ENCODE measurements around the gene SPINT2.

- no peak for TF ChIP-seq ARNT (IDR thresholded peaks at IDR 0.05)
- TF ChIP-seq ELF4 (IDR thresholded peaks at IDR 0.05): no peak
- no peak for TF ChIP-seq BHLHE40 (IDR thresholded peaks at IDR 0.05; ENCODE audit: borderline replicate concordance)
- no peak for TF ChIP-seq FOXM1 (IDR thresholded peaks at IDR 0.05; ENCODE audit: borderline replicate concordance)
- TF ChIP-seq SP1 (IDR thresholded peaks at IDR 0.05): no peak
- TF ChIP-seq FOXK2 (IDR thresholded peaks at IDR 0.05): no peak
- no peak for TF ChIP-seq FOXA1 (IDR thresholded peaks at IDR 0.05)
- no peak for TF ChIP-seq ZNF384 (IDR thresholded peaks at IDR 0.05)
- TF ChIP-seq LEF1 (IDR thresholded peaks at IDR 0.05; ENCODE audit: borderline replicate concordance): no peak
- TF ChIP-seq TARDBP (IDR thresholded peaks at IDR 0.05): no peak
- TF ChIP-seq CTBP1 (IDR thresholded peaks at IDR 0.05; ENCODE audit: borderline replicate concordance): no peak
- TF ChIP-seq, protein P1, sequence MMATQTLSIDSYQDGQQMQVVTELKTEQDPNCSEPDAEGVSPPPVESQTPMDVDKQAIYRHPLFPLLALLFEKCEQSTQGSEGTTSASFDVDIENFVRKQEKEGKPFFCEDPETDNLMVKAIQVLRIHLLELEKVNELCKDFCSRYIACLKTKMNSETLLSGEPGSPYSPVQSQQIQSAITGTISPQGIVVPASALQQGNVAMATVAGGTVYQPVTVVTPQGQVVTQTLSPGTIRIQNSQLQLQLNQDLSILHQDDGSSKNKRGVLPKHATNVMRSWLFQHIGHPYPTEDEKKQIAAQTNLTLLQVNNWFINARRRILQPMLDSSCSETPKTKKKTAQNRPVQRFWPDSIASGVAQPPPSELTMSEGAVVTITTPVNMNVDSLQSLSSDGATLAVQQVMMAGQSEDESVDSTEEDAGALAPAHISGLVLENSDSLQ (IDR thresholded peaks at IDR 0.05): no peak
Measured at GRCh38 chr19:38308006-38308766, 43.8 kb downstream of the SPINT2 start.
